ENCODE data around the gene FAIM2. TPM values are rescaled to one million over a fixed set of nuclear protein-coding genes. Genes with fewer than 3 reads are reported as not detected.
"Not testable (repeated sequence)": the region's sequence is repeated elsewhere in the genome, so short reads cannot be mapped to it uniquely, and the experiment has no call there.

FAIM2 gene
- total RNA-seq, 1 experiment from 2014 or later: 0.49 TPM

- no peaks in the 10 kb centered on the region for H3K27me3 ChIP-seq (ENCODE audit: control insufficient read depth, insufficient read depth, low read length)
- in situ Hi-C loops (cut with HindIII; ENCODE audit: low pct_unique_long_range_greater_than_20kb, low sequenced_read_pairs) (no loop called here), intact Hi-C loops (cut with micrococcal nuclease; ENCODE audit: unreplicated experiment) (no loop called here)
- H3K36me3 ChIP-seq (ENCODE audit: control insufficient read depth, insufficient read depth, low read length): no peaks in the 10 kb centered on the region
- H3K4me1 ChIP-seq (ENCODE audit: control insufficient read depth, insufficient read depth, low read length): peaks cover 38% of the 10 kb centered on the region
- H3K27ac ChIP-seq (ENCODE audit: low read length): peak overlapping the region; percentile 68; the same call in 1 of the 2 replicates
- H3K4me3 ChIP-seq (ENCODE audit: low read depth in 2 of 2, low read length in 2 of 2): no peak overlapping the region
- BruUV-seq (replicated peaks): no TSS peak
- TF ChIP-seq POLR2AphosphoS5 (IDR thresholded peaks at IDR 0.05; ENCODE audit: low read depth, low read length): no peak
- no peak for TF ChIP-seq CTCF (IDR thresholded peaks at IDR 0.05)
- no peak for TF ChIP-seq REST (IDR thresholded peaks at IDR 0.05; ENCODE audit: insufficient read depth in 1 of 2, low read depth in 2 of 2, low read length in 1 of 2)
- no peak for TF ChIP-seq SIN3A (IDR thresholded peaks at IDR 0.05; ENCODE audit: borderline replicate concordance, insufficient read depth, low read depth, low read length)
- no peak for TF ChIP-seq TCF7L2 (IDR thresholded peaks at IDR 0.05; ENCODE audit: low read depth, low read length)
- CTCF ChIA-PET: no interaction called here
- DNase-seq (ENCODE audit: low read depth, low spot score) (no peak), ATAC-seq (no peak)
- no peaks in the 10 kb centered on the region for H3K9me3 ChIP-seq (ENCODE audit: control insufficient read depth, insufficient read depth, low read depth, low read length)
- POLR2A ChIA-PET: interaction anchor here (0.5 kb wide), 1 partner anchor 10 kb away, joined by 5 read pairs; no protein-coding TSS in a partner anchor
These were observed 30.9 kb downstream of the FAIM2 start for GRCh38 chr12:49872781-49873181.

GRCh38 chr12:49872381-49872780 is 31.3 kb downstream of the FAIM2 start:
- POLR2A ChIA-PET: interaction anchor here (0.6 kb wide), 1 partner anchor 65 kb away, joined by 3 read pairs; no protein-coding TSS in a partner anchor
- Histone ChIP-seq H3K27ac (ENCODE audit: low read length) (peak overlapping the region; percentile 25; the same call in 1 of the 2 replicates), H3K27me3 (ENCODE audit: control insufficient read depth, insufficient read depth, low read length) (no peaks in the 10 kb centered on the region), H3K9me3 (ENCODE audit: control insufficient read depth, insufficient read depth, low read depth, low read length) (no peaks in the 10 kb centered on the region), H3K4me3 (ENCODE audit: low read depth in 2 of 2, low read length in 2 of 2) (no peak overlapping the region), H3K36me3 (ENCODE audit: control insufficient read depth, insufficient read depth, low read length) (no peaks in the 10 kb centered on the region), H3K4me1 (ENCODE audit: control insufficient read depth, insufficient read depth, low read length) (peaks cover 39% of the 10 kb centered on the region)
- DNase-seq (ENCODE audit: low read depth, low spot score) (no peak), ATAC-seq (no peak)
- CTCF ChIA-PET: no interaction called here
- TF ChIP-seq CTCF (IDR thresholded peaks at IDR 0.05): no peak
- no peak for TF ChIP-seq POLR2AphosphoS5 (IDR thresholded peaks at IDR 0.05; ENCODE audit: low read depth, low read length)
- no peak for TF ChIP-seq REST (IDR thresholded peaks at IDR 0.05; ENCODE audit: insufficient read depth in 1 of 2, low read depth in 2 of 2, low read length in 1 of 2)
- no peak for TF ChIP-seq TCF7L2 (IDR thresholded peaks at IDR 0.05; ENCODE audit: low read depth, low read length)
- no peak for TF ChIP-seq SIN3A (IDR thresholded peaks at IDR 0.05; ENCODE audit: borderline replicate concordance, insufficient read depth, low read depth, low read length)
- in situ Hi-C loops (cut with HindIII; ENCODE audit: low pct_unique_long_range_greater_than_20kb, low sequenced_read_pairs): no loop called here
- no TSS peak for BruUV-seq (replicated peaks)
- intact Hi-C loops (cut with micrococcal nuclease; ENCODE audit: unreplicated experiment): no loop called here

GRCh38 chr12:49871811-49872251 is 31.9 kb downstream of the FAIM2 start:
- DNase-seq (ENCODE audit: low read depth, low spot score); in situ Hi-C loops (cut with HindIII; ENCODE audit: low pct_unique_long_range_greater_than_20kb, low sequenced_read_pairs); H3K9me3 ChIP-seq (ENCODE audit: control insufficient read depth, insufficient read depth, low read depth, low read length); BruUV-seq (replicated peaks); H3K4me3 ChIP-seq (ENCODE audit: low read depth in 2 of 2, low read length in 2 of 2); H3K36me3 ChIP-seq (ENCODE audit: control insufficient read depth, insufficient read depth, low read length); H3K27me3 ChIP-seq (ENCODE audit: control insufficient read depth, insufficient read depth, low read length); intact Hi-C loops (cut with micrococcal nuclease; ENCODE audit: unreplicated experiment); CTCF ChIA-PET; ATAC-seq: not testable (repeated sequence)
- peak overlapping the region; percentile 25; the same call in 1 of the 2 replicates for H3K27ac ChIP-seq (ENCODE audit: low read length)
- POLR2A ChIA-PET: interaction anchor here (0.6 kb wide), 1 partner anchor 66 kb away, joined by 3 read pairs; no protein-coding TSS in a partner anchor
- peaks cover 41% of the 10 kb centered on the region for H3K4me1 ChIP-seq (ENCODE audit: control insufficient read depth, insufficient read depth, low read length)

Data from Panc1 (cell line).